OCI-LY1 (cell line): ENCODE results near the gene CAB39.

ENCODE experiments used
- EZH2 ChIP-seq: fragments of 200-600 bp; sonication (generic), shearing (Covaris generic); IDR thresholded peaks from 2 replicates; pipeline ENCODE4 v1.8.0; 2017; ENCODE audit warnings: borderline replicate concordance, mixed run types, mild to moderate bottlenecking, antibody characterized with exemption, low read length, moderate library complexity, mixed read lengths
- TF ChIP-seq, protein P1 (sequence below): fragments of 200-600 bp; sonication (generic), shearing (Covaris generic); IDR thresholded peaks from 2 replicates; pipeline ENCODE4 v1.5.1; 2017; ENCODE audit warnings: mild to moderate bottlenecking, antibody characterized with exemption, low read length, moderate library complexity, mixed read lengths

DNA sequence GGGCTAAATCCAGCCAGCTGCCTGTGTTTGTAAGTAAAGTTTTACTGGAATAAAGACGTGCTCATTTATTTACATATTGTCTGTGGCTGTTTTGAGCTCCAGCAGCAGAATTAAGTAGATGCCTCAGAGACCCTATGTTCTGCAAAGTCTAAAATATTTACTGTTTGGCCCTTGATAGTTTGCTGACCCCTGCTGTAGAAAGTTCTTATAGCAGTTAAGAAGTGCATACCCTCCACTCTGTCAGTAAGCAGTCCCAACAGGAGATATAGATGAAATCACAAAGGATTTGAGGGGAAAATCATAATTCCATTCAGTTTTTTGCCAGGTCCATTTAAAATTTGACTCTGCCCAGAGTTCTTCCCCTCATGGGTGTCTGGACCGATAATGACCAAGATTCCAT lies 102.0 kb downstream of the CAB39 start:
- TF ChIP-seq, protein P1, sequence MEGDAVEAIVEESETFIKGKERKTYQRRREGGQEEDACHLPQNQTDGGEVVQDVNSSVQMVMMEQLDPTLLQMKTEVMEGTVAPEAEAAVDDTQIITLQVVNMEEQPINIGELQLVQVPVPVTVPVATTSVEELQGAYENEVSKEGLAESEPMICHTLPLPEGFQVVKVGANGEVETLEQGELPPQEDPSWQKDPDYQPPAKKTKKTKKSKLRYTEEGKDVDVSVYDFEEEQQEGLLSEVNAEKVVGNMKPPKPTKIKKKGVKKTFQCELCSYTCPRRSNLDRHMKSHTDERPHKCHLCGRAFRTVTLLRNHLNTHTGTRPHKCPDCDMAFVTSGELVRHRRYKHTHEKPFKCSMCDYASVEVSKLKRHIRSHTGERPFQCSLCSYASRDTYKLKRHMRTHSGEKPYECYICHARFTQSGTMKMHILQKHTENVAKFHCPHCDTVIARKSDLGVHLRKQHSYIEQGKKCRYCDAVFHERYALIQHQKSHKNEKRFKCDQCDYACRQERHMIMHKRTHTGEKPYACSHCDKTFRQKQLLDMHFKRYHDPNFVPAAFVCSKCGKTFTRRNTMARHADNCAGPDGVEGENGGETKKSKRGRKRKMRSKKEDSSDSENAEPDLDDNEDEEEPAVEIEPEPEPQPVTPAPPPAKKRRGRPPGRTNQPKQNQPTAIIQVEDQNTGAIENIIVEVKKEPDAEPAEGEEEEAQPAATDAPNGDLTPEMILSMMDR = peak; percentile 59
- no peak for TF ChIP-seq EZH2
